H1 (cell line): Measurements from ENCODE around the gene KIF5C. TPM values are rescaled to one million over a fixed set of nuclear protein-coding genes. Genes with fewer than 3 reads are reported as not detected.
"Not testable (repeated sequence)": the region's sequence is repeated elsewhere in the genome, so short reads cannot be mapped to it uniquely, and the experiment has no call there.

ENCODE experiments used
- CTCF ChIA-PET: fragments of 300-600 bp; sonication (Branson Sonifier 250); formaldehyde crosslinking; loops from one replicate; lab custom pipeline; 2021; ENCODE audit not compliant: partially characterized antibody; lab: Charles Lee
- POLR2A ChIA-PET: fragments of 300-600 bp; sonication (Branson Sonifier 250); formaldehyde crosslinking; loops from one replicate; lab custom pipeline; 2021; ENCODE audit warnings: inconsistent platforms; ENCODE audit not compliant: partially characterized antibody; lab: Charles Lee
- DNase-seq, 2 experiments: peaks; one replicate each; pipeline versions ENCODE4 v3.0.0 to v3.0.0-alpha.2; 2010 to 2022; ENCODE audit warnings: low spot score in 2 of 2, low read depth in 1 of 2, mixed read lengths in 1 of 2
- FAIRE-seq: peaks from 2 replicates; lab custom pipeline; 2011; peaks lifted over from hg19 to GRCh38; lab: Jason Lieb, UNC
- H2AFZ ChIP-seq: 2 replicates; pipeline ENCODE4 v1.8.1; 2012; ENCODE audit warnings: low read length, inconsistent platforms
- H2AK5ac ChIP-seq: 2 replicates; pipeline ENCODE4 v1.6.1; 2013; ENCODE audit warnings: low read depth, low read length
- H2BK120ac ChIP-seq: replicated peaks from 2 replicates; pipeline ENCODE3; 2013; ENCODE audit warnings: low read depth, low read length, inconsistent platforms
- H2BK12ac ChIP-seq: 2 replicates; pipeline ENCODE4 v1.6.1; 2013; ENCODE audit warnings: low read depth, low read length
- H2BK15ac ChIP-seq: 2 replicates; pipeline ENCODE4 v1.6.1; 2013; ENCODE audit warnings: low read length
- H2BK20ac ChIP-seq: 2 replicates; pipeline ENCODE4 v1.6.1; 2013; ENCODE audit warnings: low read length
- H2BK5ac ChIP-seq: 2 replicates; pipeline ENCODE4 v1.6.1; 2013; ENCODE audit warnings: low read depth, low read length
- H3K14ac ChIP-seq: 2 replicates; pipeline ENCODE4 v1.6.1; 2013; ENCODE audit warnings: inconsistent platforms; ENCODE audit not compliant: insufficient read length
- H3K18ac ChIP-seq: 2 replicates; pipeline ENCODE4 v1.6.1; 2013; ENCODE audit warnings: low read length; ENCODE audit errors: extremely low read depth
- H3K23ac ChIP-seq: 2 replicates; pipeline ENCODE4 v1.6.1; 2013; ENCODE audit warnings: inconsistent platforms; ENCODE audit not compliant: insufficient read length
- H3K23me2 ChIP-seq: 2 replicates; pipeline ENCODE4 v1.6.1; 2013; ENCODE audit warnings: low read depth, low read length
- H3K27ac ChIP-seq: 2 replicates; pipeline ENCODE4 v1.6.1; 2011; ENCODE audit warnings: low read depth, low read length, inconsistent platforms
- H3K27me3 ChIP-seq, 4 experiments: replicated peaks in 1 of 4; 1 replicate in 1 of 4; 2 replicates in 3 of 4; pipeline versions ENCODE4 v1.6.1 to v1.8.1; 2011 to 2013; ENCODE audit warnings: low read length in 3 of 4, mild to moderate bottlenecking in 3 of 4, inconsistent platforms in 2 of 4, mixed read lengths in 2 of 4, moderate library complexity in 1 of 4; ENCODE audit not compliant: control insufficient read depth in 3 of 4, insufficient read depth in 3 of 4; ENCODE audit errors: extremely low read depth in 1 of 4
- H3K36me3 ChIP-seq, 4 experiments: 2 replicates each; pipeline versions ENCODE4 v1.6.1 to v1.8.1; 2011 to 2013; ENCODE audit warnings: mild to moderate bottlenecking in 4 of 4, low read length in 3 of 4, moderate library complexity in 2 of 4, control low read depth in 1 of 4, inconsistent platforms in 1 of 4; ENCODE audit not compliant: insufficient read depth in 4 of 4, control insufficient read depth in 2 of 4
- H3K4ac ChIP-seq: replicated peaks from 2 replicates; pipeline ENCODE3; 2013; ENCODE audit warnings: low read length, low read depth, mixed read lengths, inconsistent platforms; ENCODE audit not compliant: insufficient read length
- H3K4me1 ChIP-seq, 4 experiments: replicated peaks in 1 of 4; 1 replicate in 1 of 4; 2 replicates in 3 of 4; pipeline versions ENCODE4 v1.6.1 to v1.8.1; 2011 to 2013; ENCODE audit warnings: low read length in 3 of 4, inconsistent platforms in 2 of 4, mixed read lengths in 1 of 4; ENCODE audit not compliant: insufficient read depth in 4 of 4, control insufficient read depth in 3 of 4
- H3K4me2 ChIP-seq, 2 experiments: 2 replicates each; pipeline versions ENCODE4 v1.6.1 to v1.8.1; 2011 to 2013; ENCODE audit warnings: low read depth in 2 of 2, low read length in 2 of 2, control low read depth in 1 of 2, inconsistent platforms in 1 of 2, mild to moderate bottlenecking in 1 of 2; ENCODE audit not compliant: insufficient read depth in 1 of 2
- H3K4me3 ChIP-seq, 4 experiments: fragments of 200-600, 300-600 bp in 1 of 4; sonication (generic), shearing (Covaris generic), sonication (Bioruptor Twin) in 1 of 4; 2 replicates each; pipeline versions ENCODE4 v1.5.1 to v1.8.1; 2011 to 2016; ENCODE audit warnings: low read length in 4 of 4, low read depth in 3 of 4, control low read depth in 2 of 4, inconsistent platforms in 2 of 4, mild to moderate bottlenecking in 2 of 4, mixed read lengths in 1 of 4, moderate library complexity in 1 of 4; ENCODE audit not compliant: insufficient read depth in 2 of 4; ENCODE audit errors: extremely low read depth in 1 of 4
- H3K56ac ChIP-seq: replicated peaks from 2 replicates; pipeline ENCODE3; 2013; ENCODE audit warnings: low read depth, mild to moderate bottlenecking, mixed read lengths, low read length, inconsistent platforms; ENCODE audit not compliant: insufficient read length
- H3K79me1 ChIP-seq: 2 replicates; pipeline ENCODE4 v1.6.1; 2013; ENCODE audit warnings: low read depth, low read length, control low read depth
- H3K79me2 ChIP-seq, 2 experiments: 2 replicates each; pipeline versions ENCODE4 v1.6.1 to v1.8.1; 2012 to 2013; ENCODE audit warnings: low read length in 2 of 2, mild to moderate bottlenecking in 2 of 2, inconsistent platforms in 1 of 2; ENCODE audit not compliant: insufficient read depth in 2 of 2, control insufficient read depth in 1 of 2
- H3K9ac ChIP-seq, 4 experiments: replicated peaks in 1 of 4; 1 replicate in 1 of 4; 2 replicates in 3 of 4; pipeline versions ENCODE4 v1.6.1 to v1.8.1; 2011 to 2013; ENCODE audit warnings: low read depth in 3 of 4, low read length in 3 of 4, control low read depth in 2 of 4, mild to moderate bottlenecking in 2 of 4, moderate library complexity in 2 of 4, inconsistent platforms in 1 of 4; ENCODE audit errors: extremely low read depth in 1 of 4
- H3K9me3 ChIP-seq, 2 experiments: 2 replicates each; pipeline versions ENCODE4 v1.6.1 to v1.8.1; 2012 to 2013; ENCODE audit warnings: mild to moderate bottlenecking in 2 of 2, moderate library complexity in 2 of 2, control low read depth in 1 of 2, inconsistent platforms in 1 of 2, low read depth in 1 of 2, low read length in 1 of 2, mixed read lengths in 1 of 2; ENCODE audit not compliant: insufficient read depth in 2 of 2
- H4K20me1 ChIP-seq, 2 experiments: replicated peaks in 1 of 2; 2 replicates each; pipeline versions ENCODE3 to v1.8.1; 2011 to 2013; ENCODE audit warnings: inconsistent platforms in 2 of 2, low read length in 2 of 2, mild to moderate bottlenecking in 1 of 2; ENCODE audit not compliant: insufficient read depth in 2 of 2, control insufficient read depth in 1 of 2
- H4K5ac ChIP-seq: 2 replicates; pipeline ENCODE4 v1.6.1; 2013; ENCODE audit warnings: low read length, low read depth, mixed read lengths, inconsistent platforms; ENCODE audit not compliant: insufficient read length
- H4K8ac ChIP-seq: 2 replicates; pipeline ENCODE4 v1.8.0; 2013; ENCODE audit warnings: mild to moderate bottlenecking, moderate library complexity, low read length, inconsistent platforms; ENCODE audit not compliant: insufficient read depth; ENCODE audit errors: extremely low read depth
- H4K91ac ChIP-seq: replicated peaks from 2 replicates; pipeline ENCODE3; 2013; ENCODE audit warnings: low read length, mixed read lengths, inconsistent platforms; ENCODE audit not compliant: insufficient read length
- WGBS, 2 experiments: shearing (Covaris generic) in 1 of 2; methylation state at CpG; one replicate each; pipeline versions ENCODE4 v1.1.6 to v1.1.7; 2013 to 2015; ENCODE audit warnings: low lambda C conversion rate in 2 of 2, mixed read lengths in 2 of 2, inconsistent platforms in 1 of 2, low coverage in 1 of 2, missing lambda C conversion rate in 1 of 2; ENCODE audit not compliant: insufficient replicate concordance in 2 of 2, insufficient coverage in 1 of 2, insufficient read length in 1 of 2; ENCODE audit errors: extremely low coverage in 1 of 2, missing lambda C conversion rate in 1 of 2; 5-methylcytosine and 5-hydroxymethylcytosine counted together
- polyA plus RNA-seq, 7 experiments: library from polyadenylated mRNA; depleted of rRNA in 3 of 7; stranded (reverse) in 5 of 7; unstranded in 2 of 7; fragments of >200 nt in 5 of 7; fragments of 200-250 nt in 2 of 7; gene quantifications; 1 replicate in 5 of 7; 2 replicates in 1 of 7; 4 replicates in 1 of 7; pipeline versions ENCODE4 v1.2.1 to v1.2.3, GENCODE V29; 2011 to 2013; ENCODE audit warnings: missing spikeins in 2 of 7, mixed read lengths in 2 of 7
- total RNA-seq: library from RNA; stranded (reverse); fragmentation: NEBNext Ultra II Directional; extraction: Animal tissue kit (Norgen Biotek cat#: 25700); gene quantifications from 2 replicates; pipeline ENCODE4 v1.2.1, GENCODE V29; 2021

KIF5C gene
- total and polyA plus RNA-seq, 2 of the 8 experiments (the other 6 are each of a cell fraction or from before 2014, with no cell fraction given) = 16.3 to 66.4 TPM

DNA sequence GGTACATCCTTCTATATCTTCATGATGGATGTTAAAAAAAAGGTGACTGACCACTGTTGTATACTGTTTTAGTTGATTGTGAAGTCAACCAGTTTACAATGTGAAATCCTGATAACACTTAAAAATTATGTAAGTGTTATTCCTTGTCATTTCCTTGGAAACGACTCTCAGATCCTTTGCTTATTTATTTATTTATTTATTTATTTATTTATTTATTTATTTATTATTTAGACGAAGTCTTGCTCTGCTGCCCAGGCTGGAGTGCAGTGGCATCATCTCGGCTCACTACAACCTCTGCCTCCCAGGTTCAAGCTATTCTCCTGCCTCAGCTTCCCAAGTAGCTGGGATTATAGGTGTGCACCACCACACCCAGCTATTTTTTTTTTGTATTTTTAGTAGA, 105.5 kb downstream of the KIF5C start:
- FAIRE-seq, H3K4me1 ChIP-seq, H3K56ac ChIP-seq, H2AK5ac ChIP-seq, H2BK15ac ChIP-seq, POLR2A ChIA-PET, H3K4me2 ChIP-seq, DNase-seq, H3K27ac ChIP-seq, H4K91ac ChIP-seq, H3K27me3 ChIP-seq, H4K5ac ChIP-seq, H2BK5ac ChIP-seq, H3K9ac ChIP-seq, H3K14ac ChIP-seq, H3K79me1 ChIP-seq, H3K79me2 ChIP-seq, H2BK120ac ChIP-seq, H2AFZ ChIP-seq, H2BK20ac ChIP-seq, H4K20me1 ChIP-seq, H3K23me2 ChIP-seq, H2BK12ac ChIP-seq, H3K23ac ChIP-seq, H3K4me3 ChIP-seq, H3K18ac ChIP-seq, H4K8ac ChIP-seq, H3K9me3 ChIP-seq, H3K4ac ChIP-seq: not testable (repeated sequence)
- 89% methylated on average over 2 of the region's 3 CpGs; no CpG with 5 or more reads in 1 of the 2 experiments for WGBS, 2 experiments
- CTCF ChIA-PET = interaction anchor here (0.6 to 2.1 kb wide), 4 partner anchors 10 to 105 kb away, joined by 3 to 4 read pairs (median 3); no protein-coding TSS in a partner anchor
- H3K36me3 ChIP-seq = peaks cover 2 to 35% (median 22%) of the 10 kb centered on the region in 4 experiments; a peak in 6 of 8 replicates
